GM18907 (cell line): Measurements from ENCODE around the gene CSNK2A1.
"Not testable (repeated sequence)": the region's sequence is repeated elsewhere in the genome, so short reads cannot be mapped to it uniquely, and the experiment has no call there.

ENCODE experiments used
- ATAC-seq: cut with Tn5 transposase; IDR thresholded peaks from one replicate; pipeline ENCODE4 v1.9.1; 2021; ENCODE audit warnings: mild to moderate bottlenecking, moderate library complexity; ENCODE audit not compliant: unreplicated experiment

CSNK2A1 gene

GRCh38 chr20:496126-496696 lies 47.4 kb downstream of the CSNK2A1 start:
- no peak for ATAC-seq

- no peak for ATAC-seq
Measured at GRCh38 chr20:492159-492558, 51.4 kb downstream of the CSNK2A1 start.

DNA sequence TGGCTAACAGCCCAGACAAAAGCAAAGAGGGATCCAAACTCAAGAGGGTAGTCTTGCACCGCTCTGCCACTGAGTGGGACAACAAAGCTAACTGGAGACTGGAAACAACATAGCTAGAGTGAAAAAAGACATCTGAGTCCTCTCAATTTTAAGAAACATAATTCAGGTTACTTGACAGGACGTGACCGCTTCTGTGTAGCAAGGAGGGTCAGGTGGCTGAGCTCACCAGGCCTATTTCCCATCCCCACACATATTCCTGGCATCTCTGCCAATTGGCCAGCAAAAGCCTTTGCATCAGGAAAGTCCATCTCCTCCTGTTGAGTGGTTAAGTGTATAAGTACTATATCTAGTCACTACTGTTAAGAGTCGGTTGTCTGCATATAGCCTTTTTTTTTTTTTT lies 55.9 kb downstream of the CSNK2A1 start:
- ATAC-seq, result no peak

DNA sequence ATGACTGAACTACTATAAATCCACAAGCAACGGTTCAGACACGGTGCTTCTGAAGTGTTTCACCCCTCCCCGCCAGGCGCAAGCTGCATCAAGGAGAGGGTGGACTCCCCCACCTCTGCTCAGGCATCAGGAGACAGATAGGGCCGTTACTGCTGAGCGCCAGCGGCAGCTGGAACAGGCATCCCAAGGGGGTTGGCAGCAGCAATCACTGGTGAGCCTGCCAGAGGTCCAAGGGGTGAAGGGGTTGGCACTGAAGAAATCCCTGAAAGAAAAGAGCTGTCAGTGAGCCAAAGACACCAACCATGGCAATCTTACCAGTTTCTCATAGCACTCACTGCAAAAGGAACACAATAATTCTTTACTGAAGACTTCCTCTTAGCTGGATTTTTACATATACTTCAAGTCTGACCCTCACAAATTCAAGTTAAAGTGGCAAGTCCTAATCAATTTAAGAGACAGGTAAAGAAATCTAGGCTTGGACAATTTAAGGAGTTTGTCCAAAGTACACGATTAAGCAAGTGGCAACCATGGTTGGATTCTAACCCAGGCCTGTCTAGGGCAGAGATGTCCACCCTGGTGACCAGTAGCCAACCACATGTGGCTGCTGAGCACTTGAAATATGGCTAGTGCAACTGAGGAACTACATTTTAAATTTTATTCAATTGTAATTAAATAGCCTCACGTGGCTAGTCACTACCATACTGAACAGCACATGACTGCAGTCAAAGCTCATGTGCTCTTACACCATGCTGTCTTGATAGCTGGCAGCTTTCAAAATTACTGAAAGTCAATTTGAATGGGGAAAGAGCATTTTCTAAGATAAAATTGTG lies 59.6 kb downstream of the CSNK2A1 start:
- no peak for ATAC-seq

DNA sequence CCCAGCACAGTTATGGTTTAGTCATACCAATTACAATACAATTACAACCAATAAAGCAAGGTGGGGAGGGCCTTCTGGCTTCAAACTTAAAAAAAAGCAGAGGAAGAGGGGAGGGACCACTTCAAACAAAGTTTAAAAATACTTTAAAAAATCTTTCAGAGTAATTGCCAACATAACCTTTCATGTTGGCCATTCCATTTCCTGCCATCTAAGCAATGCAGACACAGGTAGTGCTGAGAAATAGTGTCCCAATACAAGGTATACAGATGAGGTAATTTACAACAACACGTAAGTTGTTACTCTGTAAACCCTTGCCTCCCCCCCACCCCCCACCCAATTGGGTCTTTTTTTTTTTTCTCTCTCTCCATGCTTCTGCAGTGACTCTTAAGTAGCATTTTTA lies 62.4 kb downstream of the CSNK2A1 start:
- ATAC-seq, result no peak

DNA sequence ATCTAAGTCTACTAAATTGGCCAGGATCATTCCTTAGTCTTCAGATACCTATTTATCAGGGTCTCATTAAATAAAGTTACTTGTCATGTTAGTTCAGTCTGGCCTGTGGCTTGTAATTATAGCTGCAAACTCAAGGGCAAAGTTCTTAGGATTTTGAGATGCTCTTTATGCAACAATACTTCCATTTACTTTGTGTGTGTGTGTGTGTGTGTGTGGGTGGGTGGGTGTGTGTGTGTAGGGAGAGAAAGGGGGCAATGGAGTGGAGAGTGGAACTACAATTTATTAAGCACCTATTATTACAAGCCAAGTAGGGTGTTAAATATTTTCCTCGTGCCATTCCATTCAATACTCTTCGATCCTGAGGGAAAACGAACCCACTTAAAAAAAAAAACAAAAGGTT lies 63.5 kb downstream of the CSNK2A1 start:
- ATAC-seq, result no peak

- ATAC-seq, result no peak
Measured at GRCh38 chr20:479487-479886, 64.1 kb downstream of the CSNK2A1 start.

GRCh38 chr20:478949-479429 lies 64.6 kb downstream of the CSNK2A1 start:
- ATAC-seq, result no peak

DNA sequence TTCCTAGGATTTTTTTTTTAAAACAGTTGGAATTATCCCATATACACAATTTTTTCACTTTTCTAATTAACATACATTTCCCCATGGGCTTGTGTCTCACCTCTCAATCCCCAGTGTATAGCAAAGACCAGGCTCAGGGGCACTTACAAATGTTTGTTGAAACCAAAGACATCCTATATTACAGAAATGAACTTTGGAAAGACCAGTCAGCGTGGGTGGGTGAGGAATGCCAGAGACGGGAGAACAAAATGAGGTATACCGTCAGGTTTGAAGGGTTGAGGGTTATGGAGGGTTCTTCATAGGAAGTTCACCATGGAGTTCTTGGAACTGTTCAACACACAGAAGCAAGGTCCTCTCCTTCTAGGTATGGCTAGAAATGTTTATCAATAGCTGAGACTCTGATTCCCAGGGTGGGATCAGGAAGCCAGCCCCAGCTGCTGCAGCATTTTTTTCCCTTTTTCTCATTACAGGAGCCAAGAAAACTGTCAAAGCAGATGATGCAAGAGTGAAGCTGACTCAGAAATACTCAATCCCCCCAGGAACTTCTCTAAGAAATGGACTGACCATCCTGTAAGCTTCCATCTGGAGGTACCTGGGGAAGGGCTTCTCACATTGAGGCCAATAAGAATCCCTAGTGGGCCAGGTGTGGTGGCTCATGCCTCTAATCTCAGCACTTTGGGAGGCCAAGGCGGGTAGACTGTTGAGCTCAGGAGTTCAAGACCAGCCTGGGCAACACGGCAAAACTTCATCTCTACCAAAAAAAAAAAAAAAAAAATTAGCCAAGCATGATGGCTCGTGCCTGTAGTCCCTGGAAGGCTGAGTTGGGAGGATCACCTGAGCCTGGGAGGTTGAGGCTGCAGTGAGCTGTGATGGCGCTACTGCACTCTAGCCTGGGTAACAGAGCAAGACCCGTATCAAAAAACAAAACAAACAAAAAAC lies 65.3 kb downstream of the CSNK2A1 start:
- ATAC-seq, result no peak

GRCh38 chr20:476561-477249 lies 66.9 kb downstream of the CSNK2A1 start:
- not testable (repeated sequence) for ATAC-seq

- ATAC-seq, result no peak
Measured at GRCh38 chr20:475463-476357, 67.9 kb downstream of the CSNK2A1 start.

- ATAC-seq, result no peak
Measured at GRCh38 chr20:474581-474980, 69.0 kb downstream of the CSNK2A1 start.

DNA sequence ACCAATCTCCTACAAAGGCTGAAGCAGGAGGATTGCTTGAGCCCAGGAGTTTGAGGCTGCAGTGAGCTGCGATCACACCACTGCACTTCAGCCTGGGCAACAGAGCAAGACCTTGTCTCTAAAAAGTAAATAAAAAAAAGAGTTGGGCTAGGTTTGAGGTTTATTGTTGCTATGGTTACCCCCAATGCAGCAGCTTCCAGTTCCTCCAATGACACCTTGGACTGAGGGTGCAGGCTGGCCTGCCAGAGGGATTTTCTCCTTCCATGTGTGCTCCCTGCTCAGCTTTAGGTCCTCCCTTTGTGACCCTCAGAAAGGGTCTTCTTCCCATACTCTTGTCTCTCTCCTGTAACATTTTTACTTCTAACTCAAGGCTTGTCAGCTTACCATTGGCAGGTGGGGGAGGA lies 70.7 kb downstream of the CSNK2A1 start:
- ATAC-seq, result no peak

GRCh38 chr20:472137-472846 lies 71.3 kb downstream of the CSNK2A1 start:
- ATAC-seq, result no peak

DNA sequence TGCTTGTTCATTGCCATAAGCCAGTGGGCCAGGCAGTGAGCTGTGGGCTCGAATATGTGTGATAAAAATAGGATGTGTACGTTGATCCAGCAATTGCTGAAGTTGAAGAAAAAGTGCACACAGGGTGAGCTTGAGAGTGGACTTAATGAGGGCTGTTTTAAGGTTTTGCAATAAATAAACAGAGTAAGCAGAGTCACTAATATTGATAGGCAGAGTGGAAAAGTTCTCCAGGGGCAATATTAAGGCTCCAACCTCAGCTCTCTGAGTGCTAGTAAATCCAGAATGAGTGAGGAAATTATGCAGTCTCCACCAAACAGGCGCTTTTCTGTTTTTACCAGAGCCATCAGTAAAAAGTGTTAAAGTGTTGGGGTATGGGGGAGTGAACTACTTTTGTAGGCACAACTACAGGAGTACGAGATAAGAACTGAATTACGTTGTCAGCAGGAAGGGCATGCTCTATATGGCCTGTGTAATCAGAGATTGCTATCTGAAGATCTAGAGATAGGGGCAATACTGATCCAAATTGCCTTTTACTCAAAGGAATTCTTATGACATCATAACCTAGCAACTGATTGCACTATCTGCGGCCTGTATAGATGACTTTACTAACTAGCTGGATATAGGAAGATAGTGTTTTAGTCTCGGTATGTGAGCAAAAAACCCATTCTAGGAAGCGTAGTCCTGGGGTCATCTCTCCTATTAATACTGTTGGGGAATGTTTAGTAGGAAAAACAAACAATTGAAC lies 73.7 kb downstream of the CSNK2A1 start:
- no peak for ATAC-seq

DNA sequence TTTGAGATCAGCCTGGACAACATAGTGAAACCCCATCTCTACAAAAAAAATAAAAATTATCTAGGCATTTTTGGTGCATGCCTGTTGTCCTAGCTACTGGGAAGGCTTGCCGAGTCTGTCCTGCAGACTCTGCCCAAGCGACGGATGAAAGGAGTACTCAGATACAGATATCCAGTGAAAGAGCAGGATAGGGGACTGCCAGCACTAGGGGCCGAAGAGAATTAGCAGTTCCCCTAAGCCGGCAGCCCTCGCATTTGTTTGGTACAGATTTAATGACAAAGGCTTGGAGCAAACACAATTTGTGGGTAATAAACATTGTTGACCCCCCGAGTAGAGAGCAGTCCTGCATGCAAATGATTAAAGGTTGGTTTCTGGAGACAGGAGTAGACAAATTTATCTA lies 75.8 kb downstream of the CSNK2A1 start:
- ATAC-seq, result no peak

DNA sequence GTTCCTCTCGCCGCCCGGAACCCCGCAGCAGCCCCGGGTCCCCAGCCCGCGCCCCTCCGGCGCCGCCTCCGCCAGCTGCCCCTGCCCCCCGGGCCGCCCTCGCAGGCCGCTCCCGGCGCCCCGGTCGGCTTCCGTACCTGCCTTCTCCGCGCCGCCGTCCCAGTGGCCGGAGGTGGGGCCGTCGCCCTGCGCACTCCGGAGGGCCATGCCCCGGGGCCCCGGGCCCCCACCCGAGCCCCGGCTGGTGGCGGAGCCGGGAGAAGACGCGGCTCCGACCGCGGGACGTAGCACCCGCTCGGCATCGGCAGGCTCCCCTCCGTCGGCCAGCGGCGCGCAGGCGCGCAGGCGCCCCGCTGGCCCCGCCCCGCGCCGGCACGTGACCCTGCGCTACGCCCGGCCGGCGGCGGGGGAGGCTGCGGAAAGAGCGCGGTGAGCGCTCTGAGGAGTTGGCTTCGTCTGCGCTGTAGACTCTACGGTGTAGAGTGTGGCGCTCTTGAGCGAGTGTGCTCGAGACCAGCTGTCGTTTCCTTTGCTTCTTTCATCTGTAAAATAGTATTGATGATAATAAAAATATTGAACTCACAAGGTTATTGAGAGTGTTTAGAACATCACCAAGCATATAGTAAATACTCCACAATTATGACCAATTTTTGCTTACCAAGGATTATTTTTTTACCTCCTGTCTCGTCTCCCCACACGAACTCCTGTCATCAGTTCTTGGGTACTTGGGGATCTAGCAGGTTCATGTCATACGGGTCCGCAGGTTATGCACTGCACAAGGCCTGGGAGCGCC lies 81.2 kb downstream of the CSNK2A1 start, which contains the start of gene TBC1D20:
Gene TBC1D20 (minus strand): TSS at position 335 of the 793 bp plus-strand sequence. CDS start 128 bp downstream, at position 207.
- peak; percentile 90 for ATAC-seq
